HFF-Myc (cell line): Measurements from ENCODE around the gene SPP1.

Experiments
- DNase-seq: peaks from one replicate; pipeline ENCODE4 v3.0.0-alpha.2; 2011; ENCODE audit warnings: low read depth; ENCODE audit errors: extremely low read depth
- H3K4me3 ChIP-seq: replicated peaks from 2 replicates; pipeline ENCODE4 v1.5.1; 2011; ENCODE audit warnings: low read depth, mild to moderate bottlenecking, control low read depth, low read length
- TF ChIP-seq, protein P1 (sequence below): IDR thresholded peaks from 2 replicates; pipeline ENCODE4 v1.5.1; 2012; ENCODE audit warnings: mild to moderate bottlenecking, low read depth, low read length, control low read depth; ENCODE audit errors: missing control alignments

The SPP1 gene

GRCh38 chr4:88002786-88003185, 27.3 kb downstream of the SPP1 start:
- no peak for DNase-seq
- TF ChIP-seq, protein P1, sequence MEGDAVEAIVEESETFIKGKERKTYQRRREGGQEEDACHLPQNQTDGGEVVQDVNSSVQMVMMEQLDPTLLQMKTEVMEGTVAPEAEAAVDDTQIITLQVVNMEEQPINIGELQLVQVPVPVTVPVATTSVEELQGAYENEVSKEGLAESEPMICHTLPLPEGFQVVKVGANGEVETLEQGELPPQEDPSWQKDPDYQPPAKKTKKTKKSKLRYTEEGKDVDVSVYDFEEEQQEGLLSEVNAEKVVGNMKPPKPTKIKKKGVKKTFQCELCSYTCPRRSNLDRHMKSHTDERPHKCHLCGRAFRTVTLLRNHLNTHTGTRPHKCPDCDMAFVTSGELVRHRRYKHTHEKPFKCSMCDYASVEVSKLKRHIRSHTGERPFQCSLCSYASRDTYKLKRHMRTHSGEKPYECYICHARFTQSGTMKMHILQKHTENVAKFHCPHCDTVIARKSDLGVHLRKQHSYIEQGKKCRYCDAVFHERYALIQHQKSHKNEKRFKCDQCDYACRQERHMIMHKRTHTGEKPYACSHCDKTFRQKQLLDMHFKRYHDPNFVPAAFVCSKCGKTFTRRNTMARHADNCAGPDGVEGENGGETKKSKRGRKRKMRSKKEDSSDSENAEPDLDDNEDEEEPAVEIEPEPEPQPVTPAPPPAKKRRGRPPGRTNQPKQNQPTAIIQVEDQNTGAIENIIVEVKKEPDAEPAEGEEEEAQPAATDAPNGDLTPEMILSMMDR = no peak
- H3K4me3 ChIP-seq = no peak overlapping the region

- TF ChIP-seq, protein P1 = no peak
- no peak for DNase-seq
- H3K4me3 ChIP-seq = no peak overlapping the region
Measured at GRCh38 chr4:88003261-88003660, 27.7 kb downstream of the SPP1 start.

DNA sequence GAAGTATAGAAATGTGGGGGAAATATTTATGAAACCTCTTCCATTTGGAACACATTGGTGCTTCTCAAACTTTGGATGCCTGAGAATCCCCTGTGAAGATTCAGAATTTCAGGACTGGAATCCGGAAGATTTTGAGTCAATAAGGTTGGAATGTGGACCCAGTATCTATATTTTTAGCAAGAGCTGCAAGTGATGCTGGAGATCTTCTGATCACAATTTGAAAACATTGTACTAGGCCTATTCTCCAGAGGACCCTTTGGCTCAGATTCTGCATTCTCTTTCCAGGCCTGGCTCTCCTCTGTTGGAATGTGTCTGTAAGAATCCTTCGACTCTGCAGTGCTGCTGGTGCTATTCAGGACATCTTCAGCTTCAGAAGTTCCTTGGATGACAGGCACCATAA, 29.6 kb downstream of the SPP1 start:
- TF ChIP-seq, protein P1 = no peak
- DNase-seq = no peak
- H3K4me3 ChIP-seq = no peak overlapping the region

DNA sequence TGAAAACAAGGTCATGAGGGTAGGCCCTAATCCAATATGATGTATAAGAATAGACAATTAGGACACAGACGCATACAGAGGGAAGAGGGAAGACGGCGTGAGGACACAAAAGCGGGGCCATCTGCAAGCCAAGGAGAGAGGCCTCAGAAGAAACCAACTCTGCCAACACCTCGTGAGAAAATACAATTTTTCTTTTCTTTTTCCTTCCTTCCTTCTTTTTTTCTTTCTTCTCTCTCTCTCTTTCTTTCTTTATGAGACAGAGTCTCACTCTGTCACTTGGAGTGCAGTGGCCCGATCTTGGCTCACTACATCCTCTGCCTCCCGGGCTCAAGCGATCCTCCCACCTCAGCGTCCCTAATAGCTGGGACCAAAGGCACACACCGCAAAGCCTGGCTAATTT, 30.4 kb downstream of the SPP1 start:
- TF ChIP-seq, protein P1 = no peak
- no peak overlapping the region for H3K4me3 ChIP-seq
- no peak for DNase-seq

DNA sequence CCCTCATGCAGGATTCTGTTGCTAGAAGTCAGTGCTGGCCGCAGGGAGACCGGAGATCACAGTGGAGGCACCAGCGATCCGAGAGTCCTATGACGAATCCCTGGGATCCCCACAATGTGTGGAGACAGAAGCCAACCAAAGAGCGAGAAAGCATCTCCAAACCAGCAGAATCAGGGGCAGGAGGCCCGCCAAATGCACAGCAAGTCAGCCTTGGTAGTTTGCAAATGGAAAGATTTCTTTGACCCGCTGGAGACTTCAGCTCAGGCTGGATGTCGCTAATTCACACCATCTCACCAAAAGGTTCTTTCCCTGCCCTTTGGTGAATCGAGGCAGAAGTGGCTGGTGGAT, 31.4 kb downstream of the SPP1 start:
- peak overlapping the region; percentile 51 for H3K4me3 ChIP-seq
- DNase-seq = no peak
- TF ChIP-seq, protein P1 = no peak

DNA sequence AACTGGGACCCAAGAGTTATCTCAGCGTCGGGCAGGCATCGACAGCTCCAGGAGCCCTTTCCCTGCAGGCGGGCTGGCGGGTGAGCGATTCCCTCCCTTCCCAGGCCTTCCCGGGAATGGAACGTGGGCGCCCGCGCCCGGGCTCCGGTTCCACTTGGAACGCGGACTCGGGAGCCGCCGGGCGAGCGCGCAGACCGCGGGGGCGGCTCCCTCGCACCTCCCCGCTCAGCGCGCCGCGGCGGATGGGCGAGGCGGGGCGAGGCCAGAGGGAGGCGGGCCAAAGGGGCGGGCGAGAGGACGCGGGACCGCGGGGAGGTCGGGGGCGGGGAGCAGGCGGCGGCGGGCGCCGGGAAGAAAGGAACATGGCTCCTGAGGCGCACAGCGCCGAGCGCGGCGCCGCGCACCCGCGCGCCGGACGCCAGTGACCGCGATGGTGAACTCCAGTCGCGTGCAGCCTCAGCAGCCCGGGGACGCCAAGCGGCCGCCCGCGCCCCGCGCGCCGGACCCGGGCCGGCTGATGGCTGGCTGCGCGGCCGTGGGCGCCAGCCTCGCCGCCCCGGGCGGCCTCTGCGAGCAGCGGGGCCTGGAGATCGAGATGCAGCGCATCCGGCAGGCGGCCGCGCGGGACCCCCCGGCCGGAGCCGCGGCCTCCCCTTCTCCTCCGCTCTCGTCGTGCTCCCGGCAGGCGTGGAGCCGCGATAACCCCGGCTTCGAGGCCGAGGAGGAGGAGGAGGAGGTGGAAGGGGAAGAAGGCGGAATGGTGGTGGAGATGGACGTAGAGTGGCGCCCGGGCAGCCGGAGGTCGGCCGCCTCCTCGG, 32.0 kb downstream of the SPP1 start, which contains the start of gene PKD2:
Gene PKD2 (plus strand): TSS at position 332 of the 818 bp plus-strand sequence. CDS start 99 bp downstream, at position 431.
- peak within 1 kb of the TSS; percentile 51 for H3K4me3 ChIP-seq
- DNase-seq = no peak
- TF ChIP-seq, protein P1 = no peak
